ENCODE data around the gene ARHGEF37. TPM values are rescaled to one million over a fixed set of nuclear protein-coding genes. Genes with fewer than 3 reads are reported as not detected.
A peak's percentile ranks its signal among the peaks of the same experiment; 100 is the strongest.

The ARHGEF37 gene
- total and polyA plus RNA-seq, 2 of the 8 experiments (the other 6 are each of a cell fraction or from before 2014, with no cell fraction given), result 0.21 to 0.48 TPM

DNA sequence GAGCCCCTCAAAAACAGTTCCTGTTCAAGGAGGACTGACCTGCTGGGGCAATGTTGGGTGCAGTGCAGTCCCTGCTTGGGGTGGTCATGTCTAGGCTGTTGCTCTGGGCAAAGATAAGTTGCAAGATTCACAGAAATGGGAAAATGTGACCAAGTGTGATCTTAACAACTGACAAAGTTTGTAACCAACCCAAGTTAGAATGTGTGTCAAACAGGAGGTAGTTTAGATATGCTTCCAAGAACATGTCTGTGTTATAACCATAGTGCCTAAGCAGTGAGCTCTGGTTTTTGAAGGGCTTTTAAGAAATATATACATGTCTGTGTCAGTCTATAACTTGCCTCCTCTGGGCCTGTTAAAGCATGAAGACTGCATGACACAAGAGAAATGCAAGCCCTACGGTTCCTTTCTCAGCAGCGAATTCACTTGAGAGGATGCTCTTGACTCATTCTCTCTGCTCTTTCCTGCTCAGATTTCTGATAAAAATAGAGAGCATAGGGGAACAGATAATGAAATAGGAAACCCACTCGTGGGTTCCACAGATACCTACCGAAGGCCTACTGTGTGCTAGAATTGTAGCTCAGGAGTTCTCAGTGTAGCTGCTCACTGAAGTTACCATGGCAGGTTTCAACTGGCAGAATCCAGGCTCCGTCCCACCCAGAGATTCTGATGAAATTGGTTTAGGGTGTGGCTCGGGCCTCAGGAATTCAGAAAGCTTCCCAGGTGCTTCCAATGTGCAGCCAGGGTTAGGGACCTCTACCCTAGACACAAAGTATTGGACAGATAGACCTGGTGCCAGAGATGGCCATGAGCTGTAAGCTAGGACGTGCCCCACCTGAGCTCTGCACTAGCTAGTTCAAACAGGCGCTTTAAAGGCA lies 52.4 kb downstream of the ARHGEF37 start:
- H3K56ac ChIP-seq (replicated peaks; ENCODE audit: insufficient read length, low read depth, low read length), result no peak overlapping the region
- no peak overlapping the region for H2BK20ac ChIP-seq (ENCODE audit: low read length)
- H3K4me1 ChIP-seq (replicated peaks in 1 of 4; ENCODE audit: control insufficient read depth in 3 of 4, insufficient read depth in 4 of 4, low read length in 3 of 4), result peaks cover 12 to 16% (median 12%) of the 10 kb centered on the region in 4 experiments
- no peak overlapping the region for H3K23ac ChIP-seq (ENCODE audit: insufficient read length)
- H4K5ac ChIP-seq (ENCODE audit: insufficient read length, low read depth, low read length), result peak overlapping the region; percentile 10
- H3K36me3 ChIP-seq (ENCODE audit: control insufficient read depth in 2 of 4, insufficient read depth in 4 of 4, low read length in 3 of 4), result no peaks in the 10 kb centered on the region
- no peaks in the 10 kb centered on the region for H4K20me1 ChIP-seq (replicated peaks in 1 of 2; ENCODE audit: control insufficient read depth in 1 of 2, insufficient read depth in 2 of 2, low read length in 2 of 2)
- no peak overlapping the region; the same call in 1 of the 2 replicates for H4K8ac ChIP-seq (ENCODE audit: extremely low read depth, insufficient read depth, low read length)
- H3K79me1 ChIP-seq (ENCODE audit: low read depth, low read length), result no peaks in the 10 kb centered on the region
- H2BK120ac ChIP-seq (replicated peaks; ENCODE audit: low read depth, low read length), result no peak overlapping the region
- no peak overlapping the region for H3K27ac ChIP-seq (ENCODE audit: low read depth, low read length)
- no peak overlapping the region for H2BK5ac ChIP-seq (ENCODE audit: low read depth, low read length)
- ChIA-PET POLR2A (ENCODE audit: partially characterized antibody) (interaction anchor here (1.3 kb wide), 1 partner anchor 11 kb away, joined by 3 read pairs; no protein-coding TSS in a partner anchor), CTCF (ENCODE audit: partially characterized antibody) (interaction anchor here (0.6 to 19.9 kb wide), 13 partner anchors 10 to 357 kb away, joined by 3 to 470 read pairs (median 4); no protein-coding TSS in a partner anchor)
- no peak overlapping the region for H4K91ac ChIP-seq (replicated peaks; ENCODE audit: insufficient read length, low read length)
- H2AK5ac ChIP-seq (ENCODE audit: low read depth, low read length), result no peak overlapping the region
- H2BK15ac ChIP-seq (ENCODE audit: low read length), result no peak overlapping the region
- H3K4me2 ChIP-seq (ENCODE audit: insufficient read depth in 1 of 2, low read depth in 2 of 2, low read length in 2 of 2), result peak overlapping the region; percentile 21 to 41; a peak in 3 of 4 replicates
- WGBS, 2 experiments (ENCODE audit: extremely low coverage in 1 of 2, insufficient coverage in 1 of 2, insufficient read length in 1 of 2, insufficient replicate concordance in 2 of 2, low coverage in 1 of 2, low lambda C conversion rate in 2 of 2, missing lambda C conversion rate in 1 of 2), result 82% methylated on average over 8 of the region's 8 CpGs; no CpG with 5 or more reads in 1 of the 2 experiments
- H2AFZ ChIP-seq (ENCODE audit: low read length), result no peak overlapping the region
- H3K27me3 ChIP-seq (replicated peaks in 1 of 4; ENCODE audit: control insufficient read depth in 3 of 4, extremely low read depth in 1 of 4, insufficient read depth in 3 of 4, low read length in 3 of 4), result no peaks in the 10 kb centered on the region
- DNase-seq (ENCODE audit: low read depth in 1 of 2, low spot score in 2 of 2), result no peak
- no peak overlapping the region for H3K18ac ChIP-seq (ENCODE audit: extremely low read depth, low read length)
- H2BK12ac ChIP-seq (ENCODE audit: low read depth, low read length), result no peak overlapping the region
- no peak overlapping the region for H3K14ac ChIP-seq (ENCODE audit: insufficient read length)
- H3K9ac ChIP-seq (replicated peaks in 1 of 4; ENCODE audit: extremely low read depth in 1 of 4, low read depth in 3 of 4, low read length in 3 of 4), result no peak overlapping the region
- no peaks in the 10 kb centered on the region for H3K9me3 ChIP-seq (ENCODE audit: insufficient read depth in 2 of 2, low read depth in 1 of 2, low read length in 1 of 2)
- no peaks in the 10 kb centered on the region for H3K23me2 ChIP-seq (ENCODE audit: low read depth, low read length)
- H3K4ac ChIP-seq (replicated peaks; ENCODE audit: insufficient read length, low read depth, low read length), result no peak overlapping the region
- no peaks in the 10 kb centered on the region for H3K79me2 ChIP-seq (ENCODE audit: control insufficient read depth in 1 of 2, insufficient read depth in 2 of 2, low read length in 2 of 2)
- no peak for FAIRE-seq
- H3K4me3 ChIP-seq (ENCODE audit: extremely low read depth in 1 of 4, insufficient read depth in 2 of 4, low read depth in 3 of 4, low read length in 4 of 4), result peak overlapping the region in 1 of 4 experiments; percentile 26; a peak in 1 of 8 replicates
- TF ChIP-seq, protein P1, sequence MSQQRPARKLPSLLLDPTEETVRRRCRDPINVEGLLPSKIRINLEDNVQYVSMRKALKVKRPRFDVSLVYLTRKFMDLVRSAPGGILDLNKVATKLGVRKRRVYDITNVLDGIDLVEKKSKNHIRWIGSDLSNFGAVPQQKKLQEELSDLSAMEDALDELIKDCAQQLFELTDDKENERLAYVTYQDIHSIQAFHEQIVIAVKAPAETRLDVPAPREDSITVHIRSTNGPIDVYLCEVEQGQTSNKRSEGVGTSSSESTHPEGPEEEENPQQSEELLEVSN (IDR thresholded peaks at IDR 0.05), result no peak
- TF ChIP-seq RAD21 (IDR thresholded peaks at IDR 0.05 in 1 of 2, conservative IDR thresholded peaks at IDR 0.05 in 1 of 2; ENCODE audit: low read depth in 2 of 2, low read length in 2 of 2), result no peak
- TF ChIP-seq, protein P2, sequence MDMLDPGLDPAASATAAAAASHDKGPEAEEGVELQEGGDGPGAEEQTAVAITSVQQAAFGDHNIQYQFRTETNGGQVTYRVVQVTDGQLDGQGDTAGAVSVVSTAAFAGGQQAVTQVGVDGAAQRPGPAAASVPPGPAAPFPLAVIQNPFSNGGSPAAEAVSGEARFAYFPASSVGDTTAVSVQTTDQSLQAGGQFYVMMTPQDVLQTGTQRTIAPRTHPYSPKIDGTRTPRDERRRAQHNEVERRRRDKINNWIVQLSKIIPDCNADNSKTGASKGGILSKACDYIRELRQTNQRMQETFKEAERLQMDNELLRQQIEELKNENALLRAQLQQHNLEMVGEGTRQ (IDR thresholded peaks at IDR 0.05; ENCODE audit: low read length), result no peak
- no peak for TF ChIP-seq SIN3A (conservative IDR thresholded peaks at IDR 0.05 in 1 of 2, IDR thresholded peaks at IDR 0.05 in 1 of 2; ENCODE audit: low read depth in 1 of 2, low read length in 2 of 2)
- TF ChIP-seq CREB1 (IDR thresholded peaks at IDR 0.05), result no peak
- no peak for TF ChIP-seq KDM1A (IDR thresholded peaks at IDR 0.05; ENCODE audit: borderline replicate concordance, low read length)
- TF ChIP-seq CHD1 (IDR thresholded peaks at IDR 0.05; ENCODE audit: low read depth, low read length), result no peak
- TF ChIP-seq KDM4A (IDR thresholded peaks at IDR 0.05; ENCODE audit: low read depth, low read length, severe bottlenecking), result no peak
- TF ChIP-seq BRCA1 (IDR thresholded peaks at IDR 0.05; ENCODE audit: low read depth, low read length), result no peak
